Measurements from ENCODE around the gene OS9.

DNA sequence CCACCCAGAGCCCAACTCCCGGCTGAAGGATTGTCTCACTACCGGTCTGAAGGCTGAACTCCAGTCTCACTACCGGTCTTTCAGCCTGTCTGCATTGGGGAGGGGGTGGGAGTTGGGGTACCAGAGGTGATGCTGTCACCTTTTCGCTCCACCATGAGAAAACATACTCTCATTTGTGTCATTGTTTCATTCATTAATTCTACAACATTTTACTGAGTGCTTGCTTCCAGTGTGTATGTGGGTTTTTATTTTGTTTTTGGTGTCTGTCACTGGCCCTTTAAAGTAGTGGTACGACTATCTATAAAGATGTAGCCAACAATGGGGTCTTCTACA is 58.7 kb downstream of the OS9 start:
- TF ChIP-seq, protein P1, sequence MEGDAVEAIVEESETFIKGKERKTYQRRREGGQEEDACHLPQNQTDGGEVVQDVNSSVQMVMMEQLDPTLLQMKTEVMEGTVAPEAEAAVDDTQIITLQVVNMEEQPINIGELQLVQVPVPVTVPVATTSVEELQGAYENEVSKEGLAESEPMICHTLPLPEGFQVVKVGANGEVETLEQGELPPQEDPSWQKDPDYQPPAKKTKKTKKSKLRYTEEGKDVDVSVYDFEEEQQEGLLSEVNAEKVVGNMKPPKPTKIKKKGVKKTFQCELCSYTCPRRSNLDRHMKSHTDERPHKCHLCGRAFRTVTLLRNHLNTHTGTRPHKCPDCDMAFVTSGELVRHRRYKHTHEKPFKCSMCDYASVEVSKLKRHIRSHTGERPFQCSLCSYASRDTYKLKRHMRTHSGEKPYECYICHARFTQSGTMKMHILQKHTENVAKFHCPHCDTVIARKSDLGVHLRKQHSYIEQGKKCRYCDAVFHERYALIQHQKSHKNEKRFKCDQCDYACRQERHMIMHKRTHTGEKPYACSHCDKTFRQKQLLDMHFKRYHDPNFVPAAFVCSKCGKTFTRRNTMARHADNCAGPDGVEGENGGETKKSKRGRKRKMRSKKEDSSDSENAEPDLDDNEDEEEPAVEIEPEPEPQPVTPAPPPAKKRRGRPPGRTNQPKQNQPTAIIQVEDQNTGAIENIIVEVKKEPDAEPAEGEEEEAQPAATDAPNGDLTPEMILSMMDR (conservative IDR thresholded peaks at IDR 0.05; ENCODE audit: low read depth, low read length), result no peak
- TF ChIP-seq POLR2A (IDR thresholded peaks at IDR 0.05; ENCODE audit: low read depth, low read length) (no peak), RFX5 (IDR thresholded peaks at IDR 0.05; ENCODE audit: low read depth, low read length) (no peak), CEBPB (IDR thresholded peaks at IDR 0.05; ENCODE audit: low read depth, low read length) (no peak), RAD21 (IDR thresholded peaks at IDR 0.05; ENCODE audit: low read length) (no peak), MAFK (IDR thresholded peaks at IDR 0.05; ENCODE audit: low read depth, low read length) (no peak)
- TF ChIP-seq, protein P2, sequence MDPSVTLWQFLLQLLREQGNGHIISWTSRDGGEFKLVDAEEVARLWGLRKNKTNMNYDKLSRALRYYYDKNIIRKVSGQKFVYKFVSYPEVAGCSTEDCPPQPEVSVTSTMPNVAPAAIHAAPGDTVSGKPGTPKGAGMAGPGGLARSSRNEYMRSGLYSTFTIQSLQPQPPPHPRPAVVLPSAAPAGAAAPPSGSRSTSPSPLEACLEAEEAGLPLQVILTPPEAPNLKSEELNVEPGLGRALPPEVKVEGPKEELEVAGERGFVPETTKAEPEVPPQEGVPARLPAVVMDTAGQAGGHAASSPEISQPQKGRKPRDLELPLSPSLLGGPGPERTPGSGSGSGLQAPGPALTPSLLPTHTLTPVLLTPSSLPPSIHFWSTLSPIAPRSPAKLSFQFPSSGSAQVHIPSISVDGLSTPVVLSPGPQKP (IDR thresholded peaks at IDR 0.05; ENCODE audit: borderline replicate concordance, low read depth, low read length), result no peak

All from IMR-90 (cell line).